ENCODE measurements around the gene WRAP53.

WRAP53 gene

DNA sequence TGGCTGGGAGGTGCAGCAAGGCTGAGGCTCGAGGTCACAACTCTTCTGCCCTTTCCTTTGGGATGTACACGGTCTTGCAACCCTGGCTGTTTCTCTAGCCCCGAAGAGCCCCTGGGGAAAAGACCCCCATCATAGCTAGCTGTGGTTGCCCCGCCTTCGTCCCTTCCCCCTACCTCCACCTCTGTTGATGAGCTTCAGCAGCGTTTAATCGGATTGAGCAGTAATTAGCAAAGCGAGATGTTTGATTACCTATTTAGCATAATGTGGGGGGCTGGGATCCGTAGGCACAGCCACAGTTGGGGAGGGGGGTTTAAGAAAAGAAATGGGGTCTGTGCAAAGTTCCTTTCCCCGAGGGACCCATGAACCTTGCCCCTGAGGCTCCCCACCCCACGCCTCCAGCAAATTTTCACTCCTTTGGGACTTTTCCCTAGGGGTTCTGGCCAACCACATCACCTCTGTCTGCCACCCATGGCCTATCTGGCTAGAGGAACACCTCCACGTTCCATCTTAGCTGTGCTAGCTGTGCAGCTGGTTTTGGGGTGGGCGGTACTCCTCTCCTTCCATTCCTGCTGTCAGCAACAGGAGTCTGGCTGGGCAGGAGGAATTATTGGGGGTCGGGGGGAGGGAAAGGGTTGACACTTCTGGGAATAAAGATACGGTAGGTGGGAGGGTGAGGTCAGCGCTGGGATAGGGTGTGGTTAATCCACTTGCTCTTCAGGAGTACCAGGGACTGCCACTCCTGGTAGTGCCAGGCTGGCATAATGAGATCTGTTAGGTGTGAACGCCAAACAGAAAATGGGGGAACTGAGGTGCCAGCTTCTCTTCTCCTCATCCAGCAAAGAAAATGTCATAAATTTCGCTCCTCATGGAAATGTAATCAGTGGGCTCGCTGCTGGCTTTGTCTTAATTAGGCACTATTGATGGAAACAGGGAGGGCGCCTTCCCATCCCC lies 27.9 kb downstream of the WRAP53 start:
- TF ChIP-seq, protein P1, sequence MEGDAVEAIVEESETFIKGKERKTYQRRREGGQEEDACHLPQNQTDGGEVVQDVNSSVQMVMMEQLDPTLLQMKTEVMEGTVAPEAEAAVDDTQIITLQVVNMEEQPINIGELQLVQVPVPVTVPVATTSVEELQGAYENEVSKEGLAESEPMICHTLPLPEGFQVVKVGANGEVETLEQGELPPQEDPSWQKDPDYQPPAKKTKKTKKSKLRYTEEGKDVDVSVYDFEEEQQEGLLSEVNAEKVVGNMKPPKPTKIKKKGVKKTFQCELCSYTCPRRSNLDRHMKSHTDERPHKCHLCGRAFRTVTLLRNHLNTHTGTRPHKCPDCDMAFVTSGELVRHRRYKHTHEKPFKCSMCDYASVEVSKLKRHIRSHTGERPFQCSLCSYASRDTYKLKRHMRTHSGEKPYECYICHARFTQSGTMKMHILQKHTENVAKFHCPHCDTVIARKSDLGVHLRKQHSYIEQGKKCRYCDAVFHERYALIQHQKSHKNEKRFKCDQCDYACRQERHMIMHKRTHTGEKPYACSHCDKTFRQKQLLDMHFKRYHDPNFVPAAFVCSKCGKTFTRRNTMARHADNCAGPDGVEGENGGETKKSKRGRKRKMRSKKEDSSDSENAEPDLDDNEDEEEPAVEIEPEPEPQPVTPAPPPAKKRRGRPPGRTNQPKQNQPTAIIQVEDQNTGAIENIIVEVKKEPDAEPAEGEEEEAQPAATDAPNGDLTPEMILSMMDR (IDR thresholded peaks at IDR 0.05) = no peak

GRCh38 chr17:7716901-7717755 lies 28.9 kb downstream of the WRAP53 start, which contains the start of gene DNAH2:
Gene DNAH2, plus strand, starts transcription at chr17:7717744. Its CDS starts 1,991 bp downstream, at chr17:7719735.
- TF ChIP-seq, protein P1 (IDR thresholded peaks at IDR 0.05) = peak; percentile 69

GRCh38 chr17:7717756-7718350 lies 29.6 kb downstream of the WRAP53 start:
- TF ChIP-seq, protein P1 (IDR thresholded peaks at IDR 0.05) = no peak

DNA sequence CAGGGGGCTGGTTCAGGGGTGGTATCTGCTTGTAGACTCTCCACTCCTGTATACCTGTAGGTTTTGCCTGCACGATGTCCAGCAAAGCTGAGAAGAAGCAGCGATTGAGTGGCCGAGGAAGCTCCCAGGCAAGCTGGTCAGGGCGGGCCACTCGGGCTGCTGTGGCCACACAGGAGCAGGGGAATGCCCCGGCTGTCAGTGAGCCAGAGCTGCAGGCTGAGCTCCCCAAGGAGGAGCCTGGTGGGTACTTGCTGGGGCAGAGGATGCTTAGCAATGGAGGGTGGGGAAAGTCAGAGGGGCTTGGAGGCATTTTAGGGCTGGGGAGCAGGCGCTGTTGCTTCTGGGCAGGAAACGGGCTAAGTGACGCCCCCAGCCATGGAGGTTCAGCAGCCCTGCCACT lies 31.4 kb downstream of the WRAP53 start:
- TF ChIP-seq, protein P1 (IDR thresholded peaks at IDR 0.05) = no peak

DNA sequence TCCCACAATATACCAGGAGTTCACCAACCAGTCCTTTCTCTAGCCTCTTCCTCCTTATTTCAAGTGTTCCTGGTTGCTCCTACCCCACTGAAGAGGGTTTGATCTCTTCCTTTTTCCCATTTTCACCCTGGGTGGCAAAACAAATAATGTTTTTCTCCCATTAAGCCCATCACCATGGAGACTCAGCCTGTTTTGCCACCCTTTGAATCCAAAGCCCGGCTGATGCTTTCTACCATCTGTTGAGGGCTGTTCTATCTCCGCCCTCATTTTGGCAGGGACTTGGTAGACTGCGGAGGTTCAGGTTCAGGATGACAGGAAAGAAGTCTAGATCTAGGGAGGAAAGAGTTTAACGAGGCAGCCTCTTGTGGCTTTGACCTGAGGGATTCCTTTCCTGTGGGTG lies 31.8 kb downstream of the WRAP53 start:
- TF ChIP-seq, protein P1 (IDR thresholded peaks at IDR 0.05) = no peak

GRCh38 chr17:7721612-7722011 lies 33.3 kb downstream of the WRAP53 start:
- TF ChIP-seq, protein P1 (IDR thresholded peaks at IDR 0.05) = no peak

DNA sequence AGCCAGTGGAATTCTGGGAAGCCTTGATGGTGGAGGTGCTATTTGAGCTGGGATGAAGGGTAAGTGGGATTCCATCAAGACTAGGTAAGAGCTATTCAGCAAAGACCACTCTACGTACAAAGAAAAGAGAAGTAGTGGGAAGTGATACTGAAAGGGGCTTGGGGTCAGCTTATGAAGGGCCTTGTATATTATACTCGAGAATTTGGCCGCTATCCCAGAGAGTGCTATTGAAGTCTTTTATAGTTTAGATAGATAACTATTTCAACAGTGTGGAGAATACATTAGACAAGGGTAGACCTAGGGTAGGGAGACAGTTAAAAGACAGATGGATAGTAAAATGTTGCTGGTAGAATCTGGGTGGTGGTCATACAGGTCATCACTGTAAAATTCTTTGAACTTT lies 39.6 kb downstream of the WRAP53 start:
- TF ChIP-seq, protein P1 (IDR thresholded peaks at IDR 0.05) = no peak

All from LNCAP (cell line).